ENCODE data around the gene MRNIP. TPM values are rescaled to one million over a fixed set of nuclear protein-coding genes. Genes with fewer than 3 reads are reported as not detected.

The MRNIP gene
- total RNA-seq, 3 donors from 2014 or later (not counting 1 experiment from before 2014, with no cell fraction given): 19.7 to 40.2 (median 25.4) TPM

- Mint-ChIP-seq H3K27me3 (ENCODE audit: low read depth in 2 of 2) (no peaks in the 10 kb centered on the region), H3K9me3 (no peaks in the 10 kb centered on the region), H3K27ac (no peak overlapping the region), H3K4me3 (no peak overlapping the region), H3K36me3 (no peaks in the 10 kb centered on the region), H3K4me1 (peaks cover 12 to 33% of the 10 kb centered on the region in 2 donors)
- Histone ChIP-seq H3K9me3 (ENCODE audit: control insufficient read depth, insufficient read depth, low read length) (no peaks in the 10 kb centered on the region), H3K36me3 (ENCODE audit: control insufficient read depth, insufficient read depth, low read length) (peaks cover 12% of the 10 kb centered on the region), H3K4me1 (ENCODE audit: control insufficient read depth, insufficient read depth, low read length) (peaks cover 45% of the 10 kb centered on the region), H3K27me3 (ENCODE audit: control insufficient read depth, insufficient read depth, low read length) (no peaks in the 10 kb centered on the region), H3K27ac (ENCODE audit: low read length) (no peak overlapping the region), H3K4me3 (ENCODE audit: low read length) (no peak overlapping the region)
- ATAC-seq (no peak), DNase-seq (no peak)
- no peak for TF ChIP-seq CTCF (IDR thresholded peaks at IDR 0.05)
- intact Hi-C loops (cut with micrococcal nuclease): no loop called here
- WGBS (ENCODE audit: insufficient coverage): 96% methylated on average over 5 of the region's 5 CpGs
Measured at GRCh38 chr5:179799644-179799973, 59.0 kb downstream of the MRNIP start.

GRCh38 chr5:179798771-179799643 lies 59.6 kb downstream of the MRNIP start:
- ATAC-seq: no peak
- intact Hi-C loops (cut with micrococcal nuclease): no loop called here

GRCh38 chr5:179798144-179798770 lies 60.4 kb downstream of the MRNIP start:
- Histone ChIP-seq H3K27ac (ENCODE audit: low read length) (no peak overlapping the region), H3K36me3 (ENCODE audit: control insufficient read depth, insufficient read depth, low read length) (peaks cover 12% of the 10 kb centered on the region), H3K9me3 (ENCODE audit: control insufficient read depth, insufficient read depth, low read length) (no peaks in the 10 kb centered on the region), H3K27me3 (ENCODE audit: control insufficient read depth, insufficient read depth, low read length) (no peaks in the 10 kb centered on the region), H3K4me1 (ENCODE audit: control insufficient read depth, insufficient read depth, low read length) (peaks cover 45% of the 10 kb centered on the region), H3K4me3 (ENCODE audit: low read length) (no peak overlapping the region)
- no peak for DNase-seq
- Mint-ChIP-seq H3K36me3 (no peaks in the 10 kb centered on the region), H3K9me3 (no peaks in the 10 kb centered on the region), H3K4me1 (peaks cover 25 to 36% of the 10 kb centered on the region in 2 donors), H3K27ac (no peak overlapping the region), H3K27me3 (ENCODE audit: low read depth in 2 of 2) (no peaks in the 10 kb centered on the region), H3K4me3 (no peak overlapping the region)
- intact Hi-C loops (cut with micrococcal nuclease): no loop called here
- WGBS (ENCODE audit: insufficient coverage): 95% methylated on average over 18 of the region's 23 CpGs
- ATAC-seq: no peak
- no peak for TF ChIP-seq CTCF (IDR thresholded peaks at IDR 0.05)

More at GRCh38 chr5:179798771-179799643, 59.6 kb downstream of the MRNIP start:
- Mint-ChIP-seq H3K4me3 (no peak overlapping the region), H3K27ac (no peak overlapping the region), H3K4me1 (peaks cover 17 to 34% of the 10 kb centered on the region in 2 donors), H3K36me3 (no peaks in the 10 kb centered on the region), H3K9me3 (no peaks in the 10 kb centered on the region), H3K27me3 (ENCODE audit: low read depth in 2 of 2) (no peaks in the 10 kb centered on the region)
- WGBS (ENCODE audit: insufficient coverage): 96% methylated on average over 36 of the region's 36 CpGs
- Histone ChIP-seq H3K4me3 (ENCODE audit: low read length) (no peak overlapping the region), H3K4me1 (ENCODE audit: control insufficient read depth, insufficient read depth, low read length) (peaks cover 45% of the 10 kb centered on the region), H3K27ac (ENCODE audit: low read length) (no peak overlapping the region), H3K36me3 (ENCODE audit: control insufficient read depth, insufficient read depth, low read length) (peaks cover 12% of the 10 kb centered on the region), H3K27me3 (ENCODE audit: control insufficient read depth, insufficient read depth, low read length) (no peaks in the 10 kb centered on the region), H3K9me3 (ENCODE audit: control insufficient read depth, insufficient read depth, low read length) (no peaks in the 10 kb centered on the region)
- DNase-seq: no peak
- TF ChIP-seq CTCF (IDR thresholded peaks at IDR 0.05): no peak
